ENCODE data around the gene PSPC1.
A peak's percentile ranks its signal among the peaks of the same experiment; 100 is the strongest.
"Not testable (repeated sequence)": the region's sequence is repeated elsewhere in the genome, so short reads cannot be mapped to it uniquely, and the experiment has no call there.

Gene PSPC1

DNA sequence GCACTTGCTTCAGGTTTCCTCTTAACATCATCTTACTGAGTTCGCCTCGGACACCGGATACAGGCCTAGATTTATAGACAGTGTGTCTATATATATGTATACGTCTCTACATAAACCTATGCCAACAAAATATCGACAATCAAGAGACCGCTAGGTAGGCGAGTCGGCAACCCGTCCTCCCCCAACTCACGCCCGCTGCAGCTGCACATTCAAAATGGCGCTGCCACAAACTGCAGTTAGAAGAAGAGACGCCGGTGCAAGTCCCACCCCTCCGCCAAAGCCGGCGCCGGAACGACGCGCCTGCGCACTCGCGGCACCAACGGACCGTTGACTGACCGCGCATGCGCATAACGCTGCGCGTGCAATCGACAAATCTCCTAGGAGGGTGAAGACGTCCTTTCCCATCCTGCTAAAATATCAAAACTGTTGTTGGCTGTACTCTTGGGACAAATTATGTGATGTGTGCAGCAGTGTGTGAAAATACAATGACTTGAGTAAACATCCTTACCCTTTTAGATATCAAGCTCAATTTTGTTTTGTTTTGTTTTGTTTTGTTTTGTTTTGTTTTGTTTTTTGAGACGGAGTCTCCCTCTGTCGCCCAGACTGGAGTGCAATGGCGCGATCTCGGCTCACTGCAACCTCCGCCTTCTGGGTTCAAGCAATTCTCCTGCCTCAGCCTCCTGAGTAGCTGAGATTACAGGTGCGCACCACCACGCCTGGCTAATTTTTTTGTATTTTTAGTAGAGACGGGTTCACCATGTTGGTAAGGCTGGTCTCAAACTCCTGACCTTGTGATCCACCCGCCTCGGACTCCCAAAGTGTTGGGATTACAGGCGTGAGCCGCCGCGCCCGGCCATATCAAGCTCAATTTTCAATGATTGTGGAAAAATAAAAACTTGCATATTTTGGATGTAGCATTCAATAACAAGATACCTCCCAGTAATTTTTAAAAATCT lies at the start of gene PSPC1:
PSPC1 (minus strand) TSS at position 219 of the 956 bp plus-strand sequence; CDS start at position 31, 188 bp downstream.
- peak; percentile 94 for DNase-seq (ENCODE audit: low read depth)

GRCh38 chr13:19822673-19823072 lies 39.9 kb upstream of the PSPC1 start:
- peak; percentile 58 for DNase-seq (ENCODE audit: low read depth)

- DNase-seq (ENCODE audit: low read depth) = no peak
These were observed 35.6 kb upstream of the PSPC1 start for GRCh38 chr13:19818223-19818842.

DNA sequence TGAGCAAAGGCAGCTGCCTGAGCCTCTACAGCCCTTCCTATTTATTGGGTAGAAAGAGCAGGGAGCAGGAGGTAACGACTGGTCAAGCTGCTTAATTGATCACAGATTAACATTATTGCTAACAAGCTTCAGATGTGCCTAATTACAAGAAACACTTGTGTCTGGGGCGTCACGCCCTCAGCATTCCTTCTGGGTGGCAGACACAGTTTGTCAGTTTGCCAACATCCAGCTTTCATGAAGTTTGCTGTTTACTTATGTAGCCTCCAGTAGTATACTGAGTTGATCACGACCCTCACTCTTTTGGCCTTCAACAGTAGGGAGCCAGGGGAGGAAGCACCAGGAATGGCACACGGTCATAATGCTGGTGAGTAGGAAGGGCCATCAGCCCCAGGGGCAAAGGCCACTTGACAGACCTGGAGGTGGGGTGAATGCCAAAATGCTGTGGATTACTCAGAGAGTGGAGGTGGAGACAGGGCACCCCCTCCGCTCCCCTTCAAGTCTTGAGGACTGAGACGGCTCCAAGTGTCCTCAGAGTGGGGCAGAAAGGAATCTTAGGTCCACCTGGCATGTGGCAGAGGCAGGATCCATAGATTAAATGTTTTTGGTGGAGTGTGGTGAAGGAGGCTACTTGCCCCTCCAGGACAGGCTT lies 34.9 kb upstream of the PSPC1 start:
- no peak for DNase-seq (ENCODE audit: low read depth)

- DNase-seq (ENCODE audit: low read depth) = no peak
These were observed 34.4 kb upstream of the PSPC1 start for GRCh38 chr13:19817106-19817505.

DNA sequence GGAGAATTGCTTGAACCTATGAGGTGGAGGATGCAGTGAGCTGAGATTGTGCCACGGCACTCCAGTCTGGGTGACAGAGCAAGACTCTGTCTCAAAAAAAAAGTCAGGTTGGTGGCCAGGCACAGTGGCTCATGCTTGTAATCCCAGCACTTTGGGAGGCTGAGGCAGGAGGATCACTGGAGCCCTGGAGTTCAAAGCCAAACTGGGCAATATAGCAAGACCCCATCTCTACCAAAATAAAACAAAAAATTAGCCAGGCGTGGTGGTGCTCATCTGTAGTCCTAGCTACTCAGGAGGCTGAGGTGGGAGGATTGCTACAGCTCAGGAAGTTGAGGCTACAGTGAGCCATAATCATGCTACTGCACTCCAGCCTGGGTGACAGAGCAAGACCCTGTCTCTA lies 33.1 kb upstream of the PSPC1 start:
- DNase-seq (ENCODE audit: low read depth) = not testable (repeated sequence)

GRCh38 chr13:19810996-19811881 lies 28.5 kb upstream of the PSPC1 start:
- DNase-seq (ENCODE audit: low read depth) = peak; percentile 22

DNA sequence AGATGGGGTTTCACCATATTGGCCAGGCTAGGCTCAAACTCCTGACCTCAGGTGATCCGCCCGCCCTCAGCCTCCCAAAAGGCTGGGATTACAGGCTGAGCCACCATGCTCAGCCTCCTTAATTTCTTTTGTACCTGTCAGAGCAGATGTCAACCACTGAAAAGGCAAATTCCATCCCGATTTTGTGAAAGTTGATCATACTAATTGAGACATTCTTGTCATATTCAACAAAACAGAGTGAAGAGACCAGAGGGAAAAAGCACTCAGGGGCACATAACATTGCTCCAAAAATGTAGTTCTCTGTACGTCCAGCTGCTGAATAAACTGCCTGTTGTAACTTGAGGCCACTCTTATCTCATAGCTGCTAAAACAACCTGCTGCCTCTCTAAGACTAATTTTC lies 27.4 kb upstream of the PSPC1 start:
- DNase-seq (ENCODE audit: low read depth) = no peak

- no peak for DNase-seq (ENCODE audit: low read depth)
These were observed 23.0 kb upstream of the PSPC1 start for GRCh38 chr13:19805765-19806164.

- DNase-seq (ENCODE audit: low read depth) = no peak
These were observed 13.2 kb upstream of the PSPC1 start for GRCh38 chr13:19795956-19796355.

GRCh38 chr13:19794631-19795030 lies 11.9 kb upstream of the PSPC1 start:
- no peak for DNase-seq (ENCODE audit: low read depth)

DNA sequence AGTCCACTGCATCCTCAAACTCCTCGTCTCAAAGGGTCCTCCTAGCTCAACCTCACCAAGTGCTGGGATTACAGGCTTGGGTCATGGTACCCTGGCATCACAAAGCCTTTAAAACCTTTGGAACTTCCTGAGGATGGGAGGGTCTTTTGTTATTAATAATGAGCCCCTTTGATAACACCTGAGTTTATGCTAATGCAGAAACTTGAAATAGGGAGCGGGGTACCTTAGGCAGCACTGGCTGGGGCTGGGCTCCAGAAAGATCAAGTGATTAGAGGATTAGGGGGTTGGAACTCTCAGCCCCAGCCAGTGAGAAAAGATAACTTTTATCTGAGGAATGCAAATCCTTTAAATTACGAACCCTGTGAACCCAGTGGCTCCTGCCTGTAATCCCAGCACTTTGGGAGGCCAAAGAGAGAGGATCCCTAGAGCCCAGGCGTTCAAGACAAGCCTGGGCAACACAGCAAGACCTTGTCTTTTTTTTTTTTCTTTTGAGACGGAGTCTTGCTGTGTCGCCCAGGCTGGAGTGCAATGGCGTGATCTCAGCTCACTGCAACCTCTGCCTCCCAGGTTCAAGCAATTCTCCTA lies 9.3 kb upstream of the PSPC1 start:
- no peak for DNase-seq (ENCODE audit: low read depth)

DNA sequence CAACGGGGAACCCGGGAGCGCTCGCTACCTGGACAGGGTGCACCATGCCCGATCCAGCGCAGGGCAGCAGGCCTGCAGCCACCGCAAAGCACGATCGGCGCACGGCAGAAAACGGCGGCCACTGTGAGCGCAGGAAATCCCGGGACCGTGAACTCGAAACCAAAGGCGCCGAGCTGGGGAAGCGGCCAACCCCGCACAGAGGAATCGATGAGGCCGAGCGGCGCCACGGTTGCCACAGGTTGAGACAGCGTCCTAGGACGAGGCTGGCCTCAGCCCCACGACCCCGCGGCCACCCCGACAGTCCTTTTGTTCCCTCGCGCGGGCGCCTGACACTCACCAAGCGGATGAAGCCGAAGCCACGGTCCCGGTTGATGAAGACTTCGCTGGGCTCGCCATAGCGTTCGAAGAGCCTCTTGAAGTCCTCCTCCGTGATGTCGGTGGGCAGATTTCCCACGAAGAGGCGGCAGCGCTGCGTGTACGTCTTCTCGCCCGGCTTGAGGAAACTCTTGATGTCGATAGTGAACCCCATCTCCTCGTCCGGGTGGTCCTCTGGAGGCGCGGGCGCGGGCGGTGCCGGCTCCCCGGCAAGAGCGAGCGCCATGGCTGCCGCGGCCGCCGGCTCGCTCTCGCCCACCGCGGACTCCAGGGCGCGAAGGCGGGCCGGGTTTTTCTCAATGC lies 557 bp downstream of the PSPC1 start:
- peak; percentile 50 for DNase-seq (ENCODE audit: low read depth)

DNA sequence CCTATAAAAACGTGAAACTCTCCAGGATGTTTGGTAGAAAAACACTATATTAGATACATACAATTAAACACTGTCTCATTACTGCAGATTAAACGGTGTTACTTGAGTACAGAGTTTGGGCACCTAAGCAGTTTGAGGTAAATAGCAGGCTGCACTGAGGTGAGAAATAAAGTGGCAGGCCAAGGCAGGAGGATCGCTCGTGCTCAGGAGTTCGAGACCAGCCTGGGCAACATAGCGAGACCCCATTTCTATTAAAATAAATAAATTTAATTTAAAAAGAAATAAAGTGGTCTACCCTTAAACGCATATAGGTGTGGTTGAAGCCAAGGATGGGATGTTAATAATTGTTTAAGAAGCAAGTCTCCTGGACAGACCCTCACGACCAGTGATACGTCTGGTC lies 1.2 kb downstream of the PSPC1 start:
- DNase-seq (ENCODE audit: low read depth) = no peak

DNA sequence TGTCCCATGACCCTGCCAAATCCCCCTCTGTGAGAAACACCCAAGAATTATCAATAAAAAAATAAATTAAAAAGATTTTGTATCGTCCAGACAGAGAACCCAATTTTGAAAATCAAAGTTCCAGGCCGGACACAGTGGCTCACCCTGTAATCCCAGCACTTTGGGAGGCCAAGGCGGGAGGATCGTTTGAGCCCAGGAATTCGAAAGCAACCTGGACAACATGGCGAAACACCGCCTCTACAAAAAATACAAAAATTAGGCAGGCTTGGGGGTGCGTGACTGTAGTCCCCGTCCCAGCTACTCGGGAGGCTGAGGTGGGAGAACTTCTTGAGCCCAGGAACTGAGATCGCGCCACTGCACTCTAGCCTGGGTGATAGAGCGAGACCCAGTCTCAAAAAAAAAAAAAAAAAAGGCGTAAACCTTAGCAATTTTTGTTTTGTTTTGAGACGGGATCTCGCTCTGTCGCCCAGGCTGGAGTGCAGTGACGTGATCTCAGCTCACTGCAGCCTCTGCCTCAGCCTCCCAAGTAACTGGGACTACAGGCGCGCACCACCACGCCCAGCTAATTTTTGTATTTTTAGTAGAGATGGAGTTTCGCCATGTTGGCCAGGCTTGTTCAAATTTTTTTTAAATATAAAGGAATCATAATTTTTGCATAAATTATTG lies 1.9 kb downstream of the PSPC1 start:
- DNase-seq (ENCODE audit: low read depth) = not testable (repeated sequence)

DNA sequence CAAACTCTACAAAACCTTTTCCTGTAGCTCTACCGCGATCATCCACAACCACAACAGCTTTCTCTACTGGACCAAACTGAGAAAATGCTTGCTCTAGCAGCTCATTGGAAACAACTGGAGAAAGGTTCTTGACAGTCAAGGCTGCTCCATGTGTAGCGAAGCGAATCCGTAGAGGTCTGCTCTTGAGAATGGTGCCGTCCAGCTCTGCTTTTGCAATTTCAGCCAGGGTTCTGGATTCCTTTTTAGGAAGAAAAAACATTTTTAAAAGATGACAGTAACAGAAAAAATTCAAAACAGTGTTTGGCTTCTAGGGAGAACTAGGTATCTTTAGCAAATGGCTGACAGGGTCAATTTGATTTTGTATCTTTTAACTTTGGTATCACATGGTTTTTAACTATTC lies 10.4 kb downstream of the PSPC1 start:
- DNase-seq (ENCODE audit: low read depth) = peak; percentile 18

- DNase-seq (ENCODE audit: low read depth) = no peak
These were observed 12.9 kb downstream of the PSPC1 start for GRCh38 chr13:19769854-19770253.

GRCh38 chr13:19767966-19768365 lies 14.8 kb downstream of the PSPC1 start:
- DNase-seq (ENCODE audit: low read depth) = no peak

GRCh38 chr13:19766591-19766990 lies 16.2 kb downstream of the PSPC1 start:
- no peak for DNase-seq (ENCODE audit: low read depth)

DNA sequence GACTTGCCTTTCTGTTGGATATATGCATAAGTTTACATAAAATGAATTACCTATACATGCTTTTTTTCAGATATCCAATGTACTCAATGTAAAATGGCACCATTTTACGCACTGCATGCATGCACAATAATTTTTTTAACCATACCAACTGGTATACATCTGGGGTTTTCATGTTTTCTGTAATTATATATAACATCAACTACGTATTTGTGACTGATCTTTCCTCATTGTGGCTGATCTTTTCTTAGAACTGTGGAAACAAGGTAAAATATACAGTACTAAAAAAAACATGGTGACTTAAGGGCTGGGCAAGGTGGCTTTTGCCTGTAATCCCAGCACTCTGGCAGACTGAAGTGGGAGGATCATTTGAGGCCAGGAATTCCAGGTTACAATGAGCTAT lies 18.5 kb downstream of the PSPC1 start:
- no peak for DNase-seq (ENCODE audit: low read depth)

Data from fibroblast of gingiva (primary cell).